Endothelial cell of umbilical vein (primary cell): ENCODE measurements around the gene LMAN1L.

Experiments used
- CTCF ChIP-seq, 2 donors: IDR thresholded peaks; 1 replicate in 1 of 2; 2 replicates in 1 of 2; pipeline ENCODE4 v1.5.1; 2011; ENCODE audit warnings: low read length in 2 of 2, mild to moderate bottlenecking in 2 of 2, moderate library complexity in 2 of 2, control low read depth in 1 of 2, inconsistent platforms in 1 of 2, low read depth in 1 of 2; ENCODE audit not compliant: insufficient read depth in 1 of 2; ENCODE audit errors: extremely low read depth in 1 of 2
- EZH2 ChIP-seq: IDR thresholded peaks from 2 replicates; pipeline ENCODE4 v1.6.1; 2012; ENCODE audit warnings: borderline replicate concordance, low read depth, mild to moderate bottlenecking, moderate library complexity, low read length, inconsistent platforms; ENCODE audit not compliant: severe bottlenecking
- GATA2 ChIP-seq: IDR thresholded peaks from 2 replicates; pipeline ENCODE4 v1.7.0; 2011; ENCODE audit warnings: low read depth, mild to moderate bottlenecking, moderate library complexity, mixed read lengths, low read length; ENCODE audit not compliant: insufficient read length, insufficient read depth
- JUN ChIP-seq: IDR thresholded peaks from 2 replicates; pipeline ENCODE4 v1.6.1; 2011; ENCODE audit warnings: borderline replicate concordance, low read depth; ENCODE audit not compliant: insufficient read length, insufficient read depth
- MAX ChIP-seq: IDR thresholded peaks from 2 replicates; pipeline ENCODE4 v1.6.1; 2011; ENCODE audit not compliant: insufficient read depth, insufficient read length
- MYC ChIP-seq: IDR thresholded peaks from one replicate; pipeline ENCODE4 v1.6.1; 2011; ENCODE audit warnings: mild to moderate bottlenecking, low read depth, low read length
- POLR2A ChIP-seq: IDR thresholded peaks from 2 replicates; pipeline ENCODE4 v1.6.1; 2012; ENCODE audit warnings: low read depth, mild to moderate bottlenecking, control low read depth, low read length
- POLR2AphosphoS5 ChIP-seq: IDR thresholded peaks from 2 replicates; pipeline ENCODE4 v1.6.1; 2012; ENCODE audit warnings: low read depth, mild to moderate bottlenecking, control low read depth, low read length, moderate library complexity; ENCODE audit not compliant: insufficient read depth

- TF ChIP-seq POLR2AphosphoS5 (no peak), CTCF (IDR thresholded peaks at IDR 0.05; ENCODE audit: extremely low read depth in 1 of 2, insufficient read depth in 1 of 2, low read depth in 1 of 2, low read length in 2 of 2) (no peak), MAX (no peak), EZH2 (no peak), POLR2A (no peak), MYC (no peak), JUN (no peak), GATA2 (no peak)
Observed at GRCh38 chr15:74820056-74820455, 7.4 kb downstream of the LMAN1L start.
